Peyer's patch (tissue), 4 donors: ENCODE measurements around the gene SH3RF1. TPM values are rescaled to one million over a fixed set of nuclear protein-coding genes. Genes with fewer than 3 reads are reported as not detected.
"Not testable (repeated sequence)": the region's sequence is repeated elsewhere in the genome, so short reads cannot be mapped to it uniquely, and the experiment has no call there.

ENCODE experiments used
- DNase-seq, 3 donors: peaks; one replicate each; pipeline ENCODE4 v3.0.0-alpha.2; 2017 to 2019
- H3K27ac ChIP-seq, 4 donors: fragments of 200-600 bp; sonication (generic); one replicate each; pipeline ENCODE4 v1.5.1; 2016 to 2019
- H3K27me3 ChIP-seq, 2 donors: fragments of 200-600 bp; sonication (generic); one replicate each; pipeline ENCODE4 v1.5.1; 2019
- H3K36me3 ChIP-seq, 3 donors: fragments of 200-600 bp; sonication (generic); one replicate each; pipeline ENCODE4 v1.5.1; 2016 to 2019
- H3K4me1 ChIP-seq, 4 donors: fragments of 200-600 bp; sonication (generic); one replicate each; pipeline ENCODE4 v1.5.1; 2016 to 2019
- H3K4me3 ChIP-seq, 4 donors: fragments of 200-600 bp; sonication (generic); 1 replicate in 3 of 4; 2 replicates in 1 of 4; pipeline ENCODE4 v1.5.1; 2016 to 2019; ENCODE audit warnings: mild to moderate bottlenecking in 1 of 4
- H3K9me3 ChIP-seq, 4 donors: fragments of 200-600 bp; sonication (generic); one replicate each; pipeline ENCODE4 v1.5.1; 2016 to 2019; ENCODE audit warnings: mild to moderate bottlenecking in 1 of 4
- CTCF ChIP-seq, 6 experiments: fragments of 450-650 bp in 4 of 6; fragments of 200-600 bp in 2 of 6; sonication (generic) in 1 of 6; IDR thresholded peaks; one replicate each; pipeline ENCODE4 v1.5.1; 2017 to 2019; ENCODE audit warnings: antibody characterized with exemption in 6 of 6, mild to moderate bottlenecking in 3 of 6, moderate library complexity in 1 of 6
- POLR2A ChIP-seq, 2 donors: fragments of 450-650 bp; IDR thresholded peaks; one replicate each; pipeline ENCODE4 v1.5.1; 2017; ENCODE audit warnings: antibody characterized with exemption in 2 of 2, mild to moderate bottlenecking in 2 of 2, moderate library complexity in 2 of 2
- total RNA-seq, 4 donors: library from RNA; depleted of rRNA; stranded (reverse); fragments of >200 nt; gene quantifications; one replicate each; pipeline ENCODE4 v1.1.0, GENCODE V29; 2016

Gene SH3RF1
- total RNA-seq, 4 donors from 2014 or later, result 23.1 to 55.0 (median 48.1) TPM

GRCh38 chr4:169201222-169202144, 69.3 kb downstream of the SH3RF1 start:
- H3K9me3 ChIP-seq, result no peaks in the 10 kb centered on the region
- no peaks in the 10 kb centered on the region for H3K36me3 ChIP-seq
- TF ChIP-seq CTCF (IDR thresholded peaks at IDR 0.05), result no peak
- TF ChIP-seq POLR2A (IDR thresholded peaks at IDR 0.05), result no peak
- H3K4me1 ChIP-seq, result peaks cover 0 to 19% (median 0%) of the 10 kb centered on the region in 4 donors
- H3K4me3 ChIP-seq, result no peak overlapping the region
- no peak for DNase-seq
- no peaks in the 10 kb centered on the region for H3K27me3 ChIP-seq
- peak overlapping the region in 1 of 4 donors; percentile 1 for H3K27ac ChIP-seq

GRCh38 chr4:169200361-169201030, 70.3 kb downstream of the SH3RF1 start:
- TF ChIP-seq CTCF (IDR thresholded peaks at IDR 0.05) (no peak), POLR2A (IDR thresholded peaks at IDR 0.05) (no peak)
- H3K27ac ChIP-seq, result no peak overlapping the region
- H3K27me3 ChIP-seq, result no peaks in the 10 kb centered on the region
- H3K4me1 ChIP-seq, result peaks cover 0 to 19% (median 0%) of the 10 kb centered on the region in 4 donors
- H3K9me3 ChIP-seq, result no peaks in the 10 kb centered on the region
- no peak overlapping the region for H3K4me3 ChIP-seq
- DNase-seq, result no peak
- no peaks in the 10 kb centered on the region for H3K36me3 ChIP-seq

- Histone ChIP-seq H3K4me1 (peaks cover 0 to 19% (median 0%) of the 10 kb centered on the region in 4 donors), H3K4me3 (no peak overlapping the region), H3K27ac (no peak overlapping the region), H3K9me3 (no peaks in the 10 kb centered on the region), H3K27me3 (no peaks in the 10 kb centered on the region), H3K36me3 (no peaks in the 10 kb centered on the region)
- DNase-seq, result no peak
- TF ChIP-seq CTCF (IDR thresholded peaks at IDR 0.05) (no peak), POLR2A (IDR thresholded peaks at IDR 0.05) (no peak)
Measured at GRCh38 chr4:169199184-169199583, 71.6 kb downstream of the SH3RF1 start.

GRCh38 chr4:169198167-169198566, 72.6 kb downstream of the SH3RF1 start:
- Histone ChIP-seq H3K36me3 (no peaks in the 10 kb centered on the region), H3K4me1 (peaks cover 0 to 19% (median 0%) of the 10 kb centered on the region in 4 donors), H3K27ac (no peak overlapping the region), H3K9me3 (no peaks in the 10 kb centered on the region), H3K4me3 (no peak overlapping the region), H3K27me3 (no peaks in the 10 kb centered on the region)
- TF ChIP-seq CTCF (IDR thresholded peaks at IDR 0.05), result no peak
- no peak for DNase-seq

GRCh38 chr4:169197206-169197605, 73.5 kb downstream of the SH3RF1 start:
- not testable (repeated sequence) for H3K27me3 ChIP-seq
- H3K4me1 ChIP-seq, result peaks cover 0 to 13% (median 0%) of the 10 kb centered on the region in 4 donors

GRCh38 chr4:169195032-169195431, 75.7 kb downstream of the SH3RF1 start:
- TF ChIP-seq CTCF (IDR thresholded peaks at IDR 0.05) (no peak), POLR2A (IDR thresholded peaks at IDR 0.05) (no peak)
- no peaks in the 10 kb centered on the region for H3K36me3 ChIP-seq
- no peak overlapping the region for H3K4me3 ChIP-seq
- H3K27ac ChIP-seq, result no peak overlapping the region
- no peaks in the 10 kb centered on the region for H3K27me3 ChIP-seq
- no peak for DNase-seq
- H3K9me3 ChIP-seq, result no peaks in the 10 kb centered on the region
- H3K4me1 ChIP-seq, result no peaks in the 10 kb centered on the region

More at GRCh38 chr4:169197206-169197605, 73.5 kb downstream of the SH3RF1 start:
- H3K36me3 ChIP-seq, H3K4me3 ChIP-seq, DNase-seq, H3K9me3 ChIP-seq, H3K27ac ChIP-seq: not testable (repeated sequence)

GRCh38 chr4:169189968-169190367, 80.8 kb downstream of the SH3RF1 start:
- not testable (repeated sequence) for H3K27ac ChIP-seq, H3K27me3 ChIP-seq, H3K36me3 ChIP-seq, H3K4me3 ChIP-seq, H3K9me3 ChIP-seq, DNase-seq
- peaks cover 0 to 16% (median 0%) of the 10 kb centered on the region in 4 donors for H3K4me1 ChIP-seq
